HCT116 (cell line): ENCODE results near the gene MSMO1. TPM values are rescaled to one million over a fixed set of nuclear protein-coding genes. Genes with fewer than 3 reads are reported as not detected.

Source experiments
- ATAC-seq: fragments of 200-7000 bp; cut with Tn5 transposase; 2 replicates; pipeline ENCODE4 v1.9.1; 2020; ENCODE audit warnings: mild to moderate bottlenecking, moderate library complexity
- BruUV-seq: library from RNA; stranded (reverse); fragments of 400-500 nt; replicated peaks from 2 replicates; lab custom pipeline; 2021; lab: Mats Ljungman, UMichigan
- CTCF ChIA-PET: fragments of 300-600 bp; sonication (Branson Sonifier 250); formaldehyde crosslinking; loops from one replicate; lab custom pipeline; 2021; ENCODE audit warnings: antibody characterized with exemption; lab: Charles Lee
- POLR2A ChIA-PET: fragments of 300-600, 350-600 bp; sonication (Branson Sonifier 250); formaldehyde crosslinking; loops from one replicate; lab custom pipeline; 2021; ENCODE audit warnings: antibody characterized with exemption; lab: Charles Lee
- RAD21 ChIA-PET, 2 experiments: fragments of 300-600 bp; sonication (Branson Sonifier 250); formaldehyde crosslinking; loops; one replicate each; lab custom pipeline; 2023; ENCODE audit warnings: low total read pairs in 2 of 2; ENCODE audit not compliant: uncharacterized antibody in 2 of 2, unreplicated experiment in 2 of 2, low non-redundant PET in 1 of 2; lab: Charles Lee
- DNase-seq: peaks from one replicate; pipeline ENCODE4 v3.0.0-alpha.2; 2010; ENCODE audit warnings: low read depth, low spot score
- H2AFZ ChIP-seq: fragments of 200-600 bp; shearing (Covaris generic), sonication (generic); 2 replicates; pipeline ENCODE4 v1.6.1; 2017; ENCODE audit warnings: low read depth, mixed run types, mixed read lengths, antibody characterized with exemption, low read length; ENCODE audit not compliant: poor library complexity, severe bottlenecking
- H3K27ac ChIP-seq: 2 replicates; pipeline ENCODE4 v1.5.1; 2012; ENCODE audit warnings: low read depth, low read length
- H3K27me3 ChIP-seq: fragments of 200-600 bp; sonication (generic); 2 replicates; pipeline ENCODE4 v1.6.1; 2016; ENCODE audit warnings: mixed run types, low read length, mixed read lengths; ENCODE audit not compliant: insufficient read depth
- H3K36me3 ChIP-seq, 2 experiments: fragments of 200-500 bp in 1 of 2; fragments of 200-600 bp in 1 of 2; sonication (Bioruptor generic) in 1 of 2; sonication (generic) in 1 of 2; 2 replicates each; pipeline versions ENCODE4 v1.5.1 to v1.6.1; 2014 to 2016; ENCODE audit warnings: low read length in 2 of 2, inconsistent platforms in 1 of 2, mixed read lengths in 1 of 2, mixed run types in 1 of 2; ENCODE audit not compliant: insufficient read depth in 2 of 2, control insufficient read depth in 1 of 2
- H3K4me1 ChIP-seq, 2 experiments: fragments of 200-600 bp in 1 of 2; sonication (generic) in 1 of 2; 2 replicates each; pipeline versions ENCODE4 v1.5.1 to v1.6.1; 2012 to 2017; ENCODE audit warnings: low read length in 2 of 2, inconsistent platforms in 1 of 2, mild to moderate bottlenecking in 1 of 2, mixed read lengths in 1 of 2, mixed run types in 1 of 2, moderate library complexity in 1 of 2; ENCODE audit not compliant: insufficient read depth in 2 of 2, control insufficient read depth in 1 of 2
- H3K4me2 ChIP-seq: fragments of 200-600 bp; sonication (generic); 2 replicates; pipeline ENCODE4 v1.6.1; 2017; ENCODE audit warnings: mixed run types, low read length, mixed read lengths
- H3K4me3 ChIP-seq, 2 experiments: fragments of 200-600 bp in 1 of 2; sonication (generic) in 1 of 2; replicated peaks in 1 of 2; 2 replicates each; pipeline ENCODE4 v1.5.1; 2011 to 2016; ENCODE audit warnings: low read length in 2 of 2, control low read depth in 1 of 2, low read depth in 1 of 2, mild to moderate bottlenecking in 1 of 2, mixed read lengths in 1 of 2, mixed run types in 1 of 2
- H3K79me2 ChIP-seq: fragments of 200-600 bp; sonication (generic); 2 replicates; pipeline ENCODE4 v1.6.1; 2017; ENCODE audit warnings: mild to moderate bottlenecking, mixed run types, low read length, moderate library complexity, mixed read lengths; ENCODE audit not compliant: insufficient read depth
- H3K9ac ChIP-seq: fragments of 200-600 bp; sonication (generic); 2 replicates; pipeline ENCODE4 v1.6.1; 2016; ENCODE audit warnings: low read length, mixed read lengths
- H3K9me2 ChIP-seq: fragments of 200-600 bp; sonication (generic), shearing (Covaris generic); 2 replicates; pipeline ENCODE4 v1.6.1; 2017; ENCODE audit warnings: mixed run types, mild to moderate bottlenecking, moderate library complexity; ENCODE audit not compliant: insufficient read depth
- H3K9me3 ChIP-seq, 2 experiments: fragments of 200-500 bp in 1 of 2; fragments of 200-600 bp in 1 of 2; sonication (Bioruptor generic) in 1 of 2; sonication (generic) in 1 of 2; 2 replicates each; pipeline ENCODE4 v1.6.1; 2014 to 2017; ENCODE audit warnings: low read length in 2 of 2, mixed read lengths in 2 of 2, inconsistent platforms in 1 of 2, low read depth in 1 of 2, mild to moderate bottlenecking in 1 of 2, mixed run types in 1 of 2, moderate library complexity in 1 of 2; ENCODE audit not compliant: control insufficient read depth in 1 of 2, insufficient read depth in 1 of 2
- H4K20me1 ChIP-seq: fragments of 200-600 bp; sonication (generic), shearing (Covaris generic); 2 replicates; pipeline ENCODE4 v1.6.1; 2017; ENCODE audit warnings: mixed run types, mild to moderate bottlenecking, moderate library complexity; ENCODE audit not compliant: insufficient read depth
- RAD21 ChIP-seq: IDR thresholded peaks from 2 replicates; pipeline ENCODE4 v1.6.1; 2012; ENCODE audit warnings: low read depth, mild to moderate bottlenecking
- SRF ChIP-seq: IDR thresholded peaks from 2 replicates; pipeline ENCODE4 v1.6.1; 2012; ENCODE audit warnings: low read depth
- TCF7L2 ChIP-seq: IDR thresholded peaks from 2 replicates; pipeline ENCODE4 v1.7.0; 2011; ENCODE audit warnings: borderline replicate concordance, inconsistent platforms; ENCODE audit not compliant: insufficient read depth, insufficient read length; ENCODE audit errors: extremely low read depth
- YY1 ChIP-seq: IDR thresholded peaks from 2 replicates; pipeline ENCODE4 v1.6.1; 2011; ENCODE audit warnings: low read length, low read depth, moderate library complexity, mild to moderate bottlenecking; ENCODE audit not compliant: insufficient replicate concordance; ENCODE audit errors: extremely low read depth
- ZFX ChIP-seq: fragments of 450-650 bp; IDR thresholded peaks from 2 replicates; pipeline ENCODE4 v1.6.1; 2017
- ZNF274 ChIP-seq: fragments of 200-500 bp; sonication (Bioruptor generic); IDR thresholded peaks from 2 replicates; pipeline ENCODE4 v1.6.1; 2014; ENCODE audit warnings: mild to moderate bottlenecking, low read depth, low read length, inconsistent platforms
- intact Hi-C: fragments of 100-400 bp; cut with micrococcal nuclease; formaldehyde crosslinking; loops from 2 replicates; pipeline ENCODE4 v1.10.0; 2022
- total RNA-seq: library from RNA; stranded (reverse); gene quantifications from one replicate; pipeline ENCODE4 v1.2.1, GENCODE V29; 2021; ENCODE audit not compliant: unreplicated experiment
- TF ChIP-seq, protein P1 (sequence below): IDR thresholded peaks from 2 replicates; pipeline ENCODE4 v1.6.1; 2011; ENCODE audit warnings: mild to moderate bottlenecking, low read length, moderate library complexity; ENCODE audit not compliant: insufficient replicate concordance; ENCODE audit errors: extremely low read depth

The MSMO1 gene
- total RNA-seq, 1 experiment from 2014 or later = 54.5 TPM

DNA sequence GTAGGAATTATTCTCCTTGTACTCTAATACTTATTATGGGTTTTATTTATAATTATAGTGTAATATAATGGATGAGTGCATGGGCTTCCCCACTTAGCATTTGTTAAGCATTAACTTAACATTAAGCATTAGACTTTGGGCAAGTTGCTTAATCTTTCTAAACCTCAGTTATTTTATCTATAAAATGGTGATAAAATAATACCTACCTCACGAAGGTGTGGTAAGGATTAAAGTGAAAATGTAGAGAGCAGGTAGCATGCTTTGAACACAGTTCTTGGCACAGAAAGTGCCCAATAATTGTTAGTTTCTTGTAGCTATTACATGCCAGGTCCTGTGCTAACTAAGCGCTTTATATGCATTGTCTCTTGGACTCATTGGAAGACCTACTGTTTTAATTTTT lies 2.6 kb downstream of the MSMO1 start:
- ChIA-PET CTCF (no interaction called here), POLR2A (no interaction called here), RAD21 (no interaction called here)
- BruUV-seq = no TSS peak
- intact Hi-C loops = no loop called here
- Histone ChIP-seq H3K4me1 (peaks cover 11 to 27% of the 10 kb centered on the region in 2 experiments), H3K36me3 (peaks cover 0 to 5% of the 10 kb centered on the region in 2 experiments; a peak in 1 of 4 replicates), H2AFZ (no peak overlapping the region), H3K9ac (no peak overlapping the region), H3K27ac (no peak overlapping the region), H3K27me3 (no peaks in the 10 kb centered on the region), H4K20me1 (no peaks in the 10 kb centered on the region), H3K9me3 (no peaks in the 10 kb centered on the region; a peak in 1 of 4 replicates), H3K4me2 (no peak overlapping the region), H3K4me3 (no peak overlapping the region), H3K9me2 (no peaks in the 10 kb centered on the region), H3K79me2 (peaks cover 75% of the 10 kb centered on the region)
- TF ChIP-seq ZFX (no peak), ZNF274 (no peak), RAD21 (no peak), TCF7L2 (no peak), SRF (no peak), YY1 (no peak)
- DNase-seq = no peak
- ATAC-seq = no peak

- peaks cover 11 to 21% of the 10 kb centered on the region in 2 experiments for H3K4me1 ChIP-seq
- peaks cover 0 to 5% of the 10 kb centered on the region in 2 experiments; a peak in 1 of 4 replicates for H3K36me3 ChIP-seq
- H3K27me3 ChIP-seq = no peaks in the 10 kb centered on the region
- no peak overlapping the region for H3K27ac ChIP-seq
- intact Hi-C loops = no loop called here
- peaks cover 80% of the 10 kb centered on the region for H3K79me2 ChIP-seq
- H3K9me2 ChIP-seq = no peaks in the 10 kb centered on the region
- H2AFZ ChIP-seq = no peak overlapping the region
- CTCF ChIA-PET = no interaction called here
- ATAC-seq = no peak
- no peak for TF ChIP-seq ZFX
- TF ChIP-seq, protein P1, sequence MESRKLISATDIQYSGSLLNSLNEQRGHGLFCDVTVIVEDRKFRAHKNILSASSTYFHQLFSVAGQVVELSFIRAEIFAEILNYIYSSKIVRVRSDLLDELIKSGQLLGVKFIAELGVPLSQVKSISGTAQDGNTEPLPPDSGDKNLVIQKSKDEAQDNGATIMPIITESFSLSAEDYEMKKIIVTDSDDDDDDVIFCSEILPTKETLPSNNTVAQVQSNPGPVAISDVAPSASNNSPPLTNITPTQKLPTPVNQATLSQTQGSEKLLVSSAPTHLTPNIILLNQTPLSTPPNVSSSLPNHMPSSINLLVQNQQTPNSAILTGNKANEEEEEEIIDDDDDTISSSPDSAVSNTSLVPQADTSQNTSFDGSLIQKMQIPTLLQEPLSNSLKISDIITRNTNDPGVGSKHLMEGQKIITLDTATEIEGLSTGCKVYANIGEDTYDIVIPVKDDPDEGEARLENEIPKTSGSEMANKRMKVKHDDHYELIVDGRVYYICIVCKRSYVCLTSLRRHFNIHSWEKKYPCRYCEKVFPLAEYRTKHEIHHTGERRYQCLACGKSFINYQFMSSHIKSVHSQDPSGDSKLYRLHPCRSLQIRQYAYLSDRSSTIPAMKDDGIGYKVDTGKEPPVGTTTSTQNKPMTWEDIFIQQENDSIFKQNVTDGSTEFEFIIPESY = no peak
- no peak overlapping the region for H3K9ac ChIP-seq
- no peak overlapping the region for H3K4me2 ChIP-seq
- no TSS peak for BruUV-seq
- DNase-seq = no peak
- no peak overlapping the region for H3K4me3 ChIP-seq
- H4K20me1 ChIP-seq = no peaks in the 10 kb centered on the region
- POLR2A ChIA-PET = no interaction called here
- RAD21 ChIA-PET = no interaction called here
- H3K9me3 ChIP-seq = no peaks in the 10 kb centered on the region
These were observed 3.2 kb downstream of the MSMO1 start for GRCh38 chr4:165330666-165331065.
